Measurements from ENCODE around the gene MOV10L1. TPM values are rescaled to one million over a fixed set of nuclear protein-coding genes. Genes with fewer than 3 reads are reported as not detected.
"Not testable (repeated sequence)": the region's sequence is repeated elsewhere in the genome, so short reads cannot be mapped to it uniquely, and the experiment has no call there.

Gene MOV10L1
- total RNA-seq, 1 donor from 2014 or later, result not detected

- intact Hi-C loops (cut with DNase I), result no loop called here
- no peak for TF ChIP-seq CTCF (IDR thresholded peaks at IDR 0.05)
- DNase-seq (ENCODE audit: low spot score in 2 of 2), result no peak
Measured at GRCh38 chr22:50134481-50134880, 44.7 kb downstream of the MOV10L1 start.

GRCh38 chr22:50136581-50137015 is 46.8 kb downstream of the MOV10L1 start:
- no peaks in the 10 kb centered on the region for H3K9me3 ChIP-seq
- peaks cover 0 to 3% of the 10 kb centered on the region in 2 donors for H3K4me1 ChIP-seq
- no peak overlapping the region for H3K4me3 ChIP-seq
- H3K27ac ChIP-seq, result no peak overlapping the region
- no peak for DNase-seq (ENCODE audit: low spot score in 2 of 2)
- no peaks in the 10 kb centered on the region for H3K36me3 ChIP-seq
- TF ChIP-seq CTCF (IDR thresholded peaks at IDR 0.05), result no peak
- no peaks in the 10 kb centered on the region for H3K27me3 ChIP-seq
- intact Hi-C loops (cut with DNase I), result no loop called here

More at GRCh38 chr22:50134481-50134880, 44.7 kb downstream of the MOV10L1 start:
- Histone ChIP-seq H3K4me1 (peaks cover 0 to 3% of the 10 kb centered on the region in 2 donors), H3K36me3 (no peaks in the 10 kb centered on the region), H3K27me3 (no peaks in the 10 kb centered on the region), H3K27ac (no peak overlapping the region), H3K9me3 (no peaks in the 10 kb centered on the region), H3K4me3 (no peak overlapping the region)

GRCh38 chr22:50137277-50137676 is 47.5 kb downstream of the MOV10L1 start:
- H3K36me3 ChIP-seq; intact Hi-C loops (cut with DNase I); H3K27me3 ChIP-seq: not testable (repeated sequence)

GRCh38 chr22:50138041-50138440 is 48.2 kb downstream of the MOV10L1 start:
- TF ChIP-seq CTCF (IDR thresholded peaks at IDR 0.05), result no peak
- no peaks in the 10 kb centered on the region for H3K9me3 ChIP-seq
- H3K27ac ChIP-seq, result no peak overlapping the region
- H3K36me3 ChIP-seq, result no peaks in the 10 kb centered on the region
- H3K4me1 ChIP-seq, result peaks cover 0 to 3% of the 10 kb centered on the region in 2 donors
- no peaks in the 10 kb centered on the region for H3K27me3 ChIP-seq
- intact Hi-C loops (cut with DNase I), result no loop called here
- H3K4me3 ChIP-seq, result no peak overlapping the region
- DNase-seq (ENCODE audit: low spot score in 2 of 2), result no peak

More at GRCh38 chr22:50137277-50137676, 47.5 kb downstream of the MOV10L1 start:
- not testable (repeated sequence) for H3K4me1 ChIP-seq; H3K4me3 ChIP-seq; DNase-seq (ENCODE audit: low spot score in 2 of 2); H3K9me3 ChIP-seq; H3K27ac ChIP-seq

GRCh38 chr22:50138988-50139387 is 49.2 kb downstream of the MOV10L1 start:
- H3K36me3 ChIP-seq, result no peaks in the 10 kb centered on the region
- intact Hi-C loops (cut with DNase I), result no loop called here
- DNase-seq (ENCODE audit: low spot score in 2 of 2), result no peak
- no peak for TF ChIP-seq CTCF (IDR thresholded peaks at IDR 0.05)
- peaks cover 0 to 3% of the 10 kb centered on the region in 2 donors for H3K4me1 ChIP-seq
- no peaks in the 10 kb centered on the region for H3K9me3 ChIP-seq
- H3K4me3 ChIP-seq, result no peak overlapping the region
- H3K27ac ChIP-seq, result no peak overlapping the region
- H3K27me3 ChIP-seq, result no peaks in the 10 kb centered on the region

- no peak for DNase-seq (ENCODE audit: low spot score in 2 of 2)
- Histone ChIP-seq H3K27me3 (no peaks in the 10 kb centered on the region), H3K4me1 (peaks cover 0 to 3% of the 10 kb centered on the region in 2 donors), H3K27ac (no peak overlapping the region), H3K9me3 (no peaks in the 10 kb centered on the region), H3K4me3 (no peak overlapping the region), H3K36me3 (no peaks in the 10 kb centered on the region)
- intact Hi-C loops (cut with DNase I), result no loop called here
- no peak for TF ChIP-seq CTCF (IDR thresholded peaks at IDR 0.05)
Measured at GRCh38 chr22:50139843-50140415, 50.1 kb downstream of the MOV10L1 start.

All from ascending aorta (tissue), 2 donors.